ENCODE measurements around the gene REPIN1. TPM values are rescaled to one million over a fixed set of nuclear protein-coding genes. Genes with fewer than 3 reads are reported as not detected.

Gene REPIN1
- total RNA-seq, 1 donor from 2014 or later: 93.5 TPM

- peak; percentile 93 for ATAC-seq
- peak; percentile 93 for DNase-seq (ENCODE audit: low spot score)
Measured at GRCh38 chr7:150404805-150405583, 36.4 kb downstream of the REPIN1 start.

- ATAC-seq (peak; percentile 31), DNase-seq (ENCODE audit: low spot score) (no peak)
Measured at GRCh38 chr7:150405584-150406311, 37.1 kb downstream of the REPIN1 start.

- no peak for DNase-seq (ENCODE audit: low spot score)
- ATAC-seq: no peak
Measured at GRCh38 chr7:150406312-150406566, 37.6 kb downstream of the REPIN1 start.

- ATAC-seq (peak; percentile 32), DNase-seq (ENCODE audit: low spot score) (peak; percentile 52)
Measured at GRCh38 chr7:150406567-150407421, 38.2 kb downstream of the REPIN1 start.

GRCh38 chr7:150407588-150408392 lies 39.2 kb downstream of the REPIN1 start:
- no peak for ATAC-seq
- no peak for DNase-seq (ENCODE audit: low spot score)

- DNase-seq (ENCODE audit: low spot score) (no peak), ATAC-seq (no peak)
Measured at GRCh38 chr7:150408393-150409299, 40.0 kb downstream of the REPIN1 start.

GRCh38 chr7:150409300-150410030 lies 40.8 kb downstream of the REPIN1 start:
- no peak for ATAC-seq

GRCh38 chr7:150410131-150410530 lies 41.5 kb downstream of the REPIN1 start:
- no peak for ATAC-seq
- no peak for DNase-seq (ENCODE audit: low spot score)

More at GRCh38 chr7:150409300-150410030, 40.8 kb downstream of the REPIN1 start:
- DNase-seq (ENCODE audit: low spot score): no peak

- DNase-seq (ENCODE audit: low spot score) (no peak), ATAC-seq (no peak)
Measured at GRCh38 chr7:150410680-150411346, 42.2 kb downstream of the REPIN1 start.

GRCh38 chr7:150411606-150412005 lies 43.0 kb downstream of the REPIN1 start:
- DNase-seq (ENCODE audit: low spot score) (no peak), ATAC-seq (no peak)

GRCh38 chr7:150412016-150412415 lies 43.4 kb downstream of the REPIN1 start:
- DNase-seq (ENCODE audit: low spot score): no peak
- no peak for ATAC-seq

GRCh38 chr7:150412518-150413488 lies 44.2 kb downstream of the REPIN1 start:
- ATAC-seq (no peak), DNase-seq (ENCODE audit: low spot score) (no peak)

GRCh38 chr7:150413640-150414081 lies 45.0 kb downstream of the REPIN1 start:
- DNase-seq (ENCODE audit: low spot score): no peak
- no peak for ATAC-seq

GRCh38 chr7:150415161-150416153 lies 46.8 kb downstream of the REPIN1 start:
- no peak for DNase-seq (ENCODE audit: low spot score)

GRCh38 chr7:150417239-150417638 lies 48.6 kb downstream of the REPIN1 start:
- DNase-seq (ENCODE audit: low spot score) (no peak), ATAC-seq (no peak)

More at GRCh38 chr7:150415161-150416153, 46.8 kb downstream of the REPIN1 start:
- ATAC-seq: peak; percentile 85

- ATAC-seq: no peak
- DNase-seq (ENCODE audit: low spot score): no peak
Measured at GRCh38 chr7:150417863-150418262, 49.2 kb downstream of the REPIN1 start.

Data from left lobe of liver (tissue), 2 donors.